HFFc6 (cell line): ENCODE measurements around the gene CAPN10. TPM values are rescaled to one million over a fixed set of nuclear protein-coding genes. Genes with fewer than 3 reads are reported as not detected.

Experiments
- DNase-seq: peaks from one replicate; pipeline ENCODE4 v3.0.0-alpha.2; 2018
- H3K27ac Mint-ChIP-seq: 2 replicates; pipeline ENCODE4 v1.8.0; 2020; ENCODE audit warnings: mild to moderate bottlenecking, mixed read lengths
- H3K27me3 Mint-ChIP-seq: 2 replicates; pipeline ENCODE4 v1.8.0; 2021; ENCODE audit warnings: mild to moderate bottlenecking, moderate library complexity, mixed read lengths; ENCODE audit not compliant: insufficient read depth
- H3K36me3 Mint-ChIP-seq: 2 replicates; pipeline ENCODE4 v1.8.0; 2021; ENCODE audit warnings: low read depth, mixed read lengths
- H3K4me1 Mint-ChIP-seq: 2 replicates; pipeline ENCODE4 v1.8.0; 2020; ENCODE audit warnings: low read depth, mixed read lengths
- H3K4me3 Mint-ChIP-seq: 2 replicates; pipeline ENCODE4 v1.8.0; 2020; ENCODE audit warnings: mild to moderate bottlenecking, moderate library complexity, mixed read lengths
- H3K9me3 Mint-ChIP-seq: 2 replicates; pipeline ENCODE4 v1.8.0; 2020; ENCODE audit warnings: mild to moderate bottlenecking, mixed read lengths
- CTCF ChIP-seq: fragments of 200-600 bp; sonication (generic); IDR thresholded peaks from 2 replicates; pipeline ENCODE4 v1.5.0; 2021; ENCODE audit warnings: antibody characterized with exemption, mild to moderate bottlenecking
- total RNA-seq, 6 experiments: library from RNA; stranded (reverse); fragmentation: NEBNext Ultra II Directional; extraction: Animal tissue kit (Norgen Biotek cat#: 25700); gene quantifications; 2 replicates in 1 of 6; 3 replicates in 5 of 6; pipeline ENCODE4 v1.2.3, GENCODE V29; 2021

CAPN10 gene
- total RNA-seq, 6 experiments from 2014 or later: 13.9 to 20.5 (median 15.0) TPM

- Mint-ChIP-seq H3K4me1 (no peaks in the 10 kb centered on the region), H3K27me3 (peaks cover 25% of the 10 kb centered on the region), H3K36me3 (no peaks in the 10 kb centered on the region; the same call in 1 of the 2 replicates), H3K4me3 (no peak overlapping the region), H3K27ac (no peak overlapping the region), H3K9me3 (peaks cover 2% of the 10 kb centered on the region; the same call in 1 of the 2 replicates)
- no peak for TF ChIP-seq CTCF
- no peak for DNase-seq
Measured at GRCh38 chr2:240611601-240612210, 25.2 kb downstream of the CAPN10 start.

GRCh38 chr2:240613781-240614180 is 27.2 kb downstream of the CAPN10 start:
- Mint-ChIP-seq H3K36me3 (peaks cover 6% of the 10 kb centered on the region), H3K9me3 (peaks cover 13% of the 10 kb centered on the region), H3K4me1 (no peaks in the 10 kb centered on the region), H3K4me3 (no peak overlapping the region), H3K27me3 (peaks cover 19% of the 10 kb centered on the region), H3K27ac (no peak overlapping the region)
- DNase-seq: no peak
- no peak for TF ChIP-seq CTCF

- Mint-ChIP-seq H3K36me3 (peaks cover 6% of the 10 kb centered on the region), H3K4me3 (no peak overlapping the region), H3K4me1 (no peaks in the 10 kb centered on the region), H3K27ac (no peak overlapping the region), H3K27me3 (peaks cover 19% of the 10 kb centered on the region), H3K9me3 (peaks cover 13% of the 10 kb centered on the region)
- no peak for TF ChIP-seq CTCF
- no peak for DNase-seq
Measured at GRCh38 chr2:240614391-240614790, 27.9 kb downstream of the CAPN10 start.

- no peak for TF ChIP-seq CTCF
- peaks cover 6% of the 10 kb centered on the region for H3K36me3 Mint-ChIP-seq
Measured at GRCh38 chr2:240615396-240615795, 28.9 kb downstream of the CAPN10 start.

GRCh38 chr2:240615820-240616547 is 29.4 kb downstream of the CAPN10 start:
- H3K4me3 Mint-ChIP-seq: no peak overlapping the region
- no peak for TF ChIP-seq CTCF
- H3K27ac Mint-ChIP-seq: no peak overlapping the region
- H3K9me3 Mint-ChIP-seq: peaks cover 13% of the 10 kb centered on the region
- H3K36me3 Mint-ChIP-seq: peaks cover 6% of the 10 kb centered on the region
- H3K4me1 Mint-ChIP-seq: no peaks in the 10 kb centered on the region
- H3K27me3 Mint-ChIP-seq: peaks cover 21% of the 10 kb centered on the region
- DNase-seq: no peak

More at GRCh38 chr2:240615396-240615795, 28.9 kb downstream of the CAPN10 start:
- no peak for DNase-seq
- peaks cover 13% of the 10 kb centered on the region for H3K9me3 Mint-ChIP-seq
- no peak overlapping the region for H3K4me3 Mint-ChIP-seq
- no peak overlapping the region for H3K27ac Mint-ChIP-seq
- peaks cover 22% of the 10 kb centered on the region for H3K27me3 Mint-ChIP-seq
- no peaks in the 10 kb centered on the region for H3K4me1 Mint-ChIP-seq
